Transverse colon (tissue), 4 donors: ENCODE data around the gene TULP4. TPM values are rescaled to one million over a fixed set of nuclear protein-coding genes. Genes with fewer than 3 reads are reported as not detected.
"Not testable (repeated sequence)": the region's sequence is repeated elsewhere in the genome, so short reads cannot be mapped to it uniquely, and the experiment has no call there.

Experiments used
- DNase-seq: peaks from one replicate; pipeline ENCODE4 v3.0.0-alpha.2; 2019
- H3K27ac ChIP-seq, 4 donors: fragments of 200-600 bp; sonication (generic); 2 replicates each; pipeline ENCODE4 v1.5.1; 2016 to 2018; ENCODE audit warnings: inconsistent platforms in 4 of 4
- H3K27me3 ChIP-seq: fragments of 200-600 bp; sonication (generic); 2 replicates; pipeline ENCODE4 v1.5.1; 2017; ENCODE audit warnings: inconsistent platforms
- H3K36me3 ChIP-seq, 4 donors: fragments of 200-600 bp; sonication (generic); 2 replicates each; pipeline ENCODE4 v1.5.1; 2017 to 2019; ENCODE audit warnings: inconsistent platforms in 4 of 4
- H3K4me1 ChIP-seq, 4 donors: fragments of 200-600 bp; sonication (generic); 2 replicates each; pipeline ENCODE4 v1.5.1; 2017 to 2020; ENCODE audit warnings: inconsistent platforms in 4 of 4
- H3K4me3 ChIP-seq, 4 donors: fragments of 200-600 bp; sonication (generic); 1 replicate in 1 of 4; 2 replicates in 3 of 4; pipeline versions ENCODE4 v1.5.1 to v1.6.1; 2017 to 2019; ENCODE audit warnings: inconsistent platforms in 4 of 4
- H3K9me3 ChIP-seq, 2 donors: fragments of 200-600 bp; sonication (generic); 2 replicates each; pipeline ENCODE4 v1.5.1; 2017 to 2019; ENCODE audit warnings: inconsistent platforms in 2 of 2
- EP300 ChIP-seq: sonication (generic); formaldehyde crosslinking; IDR thresholded peaks from one replicate; pipeline ENCODE4 v1.6.1; 2017; ENCODE audit warnings: antibody characterized with exemption, low read depth
- POLR2A ChIP-seq: fragments of 450-650 bp; IDR thresholded peaks from one replicate; pipeline ENCODE4 v1.6.1; 2016; ENCODE audit warnings: antibody characterized with exemption, mild to moderate bottlenecking, moderate library complexity
- POLR2AphosphoS5 ChIP-seq, 3 donors: sonication (generic); formaldehyde crosslinking; IDR thresholded peaks; one replicate each; pipeline ENCODE4 v1.6.1; 2016; ENCODE audit warnings: antibody characterized with exemption in 3 of 3
- WGBS, 2 donors: methylation state at CpG; one replicate each; pipeline ENCODE4 v1.1.5; 2018; ENCODE audit warnings: low coverage in 1 of 2; 5-methylcytosine and 5-hydroxymethylcytosine counted together
- in situ Hi-C, 4 donors: fragments of 200-750 bp; cut with MboI; loops; one replicate each; pipeline versions ENCODE4 v1.15.0 to v1.15.1; 2017; ENCODE audit warnings: low sequenced_read_pairs in 3 of 4, low pct_ligation_motif_present in 1 of 4, low pct_unique_long_range_greater_than_20kb in 1 of 4
- intact Hi-C: fragments of 100-400 bp; cut with DNase I; formaldehyde crosslinking; loops from one replicate; pipeline ENCODE4 v1.15.1; 2023; ENCODE audit warnings: low total_unique reads
- total RNA-seq, 4 donors: library from RNA; depleted of rRNA; stranded (reverse); fragments of >200 nt; gene quantifications; one replicate each; pipeline ENCODE4 v1.1.0, GENCODE V29; 2016
- TF ChIP-seq, protein P1 (sequence below), 5 experiments: fragments of 200-600 bp in 3 of 5; fragments of 450-650 bp in 2 of 5; sonication (generic) in 3 of 5; IDR thresholded peaks; 1 replicate in 2 of 5; 2 replicates in 3 of 5; pipeline ENCODE4 v1.5.1; 2016 to 2017; ENCODE audit warnings: antibody characterized with exemption in 5 of 5, inconsistent platforms in 3 of 5, mild to moderate bottlenecking in 2 of 5, moderate library complexity in 1 of 5

Gene TULP4
- total RNA-seq, 4 donors from 2014 or later: 53.9 to 138 (median 95.1) TPM

DNA sequence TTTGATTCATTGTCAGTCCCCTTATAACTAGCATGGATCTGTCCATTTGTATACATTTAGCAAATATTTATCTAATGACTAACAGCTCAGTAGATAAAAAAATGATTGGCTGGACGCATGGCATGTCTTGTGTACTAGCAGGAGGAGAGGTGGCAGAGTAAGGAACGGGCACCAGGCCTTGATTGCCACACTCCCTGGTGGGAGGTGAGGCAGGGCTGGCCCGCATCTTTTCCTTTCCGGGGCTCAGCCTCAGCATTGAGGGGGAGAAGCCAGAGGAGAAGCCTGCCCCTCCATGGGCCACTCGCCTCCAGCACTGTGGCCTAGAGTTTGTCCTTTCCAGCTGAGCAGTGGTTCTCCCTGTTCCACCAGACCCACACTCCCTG is 162.7 kb downstream of the TULP4 start:
- 52% methylated on average over 5 of the region's 5 CpGs; no CpG with 5 or more reads in 1 of the 2 donors for WGBS, 2 donors
- TF ChIP-seq POLR2A (no peak), EP300 (no peak), POLR2AphosphoS5 (IDR thresholded peaks at IDR 0.05) (no peak)
- TF ChIP-seq, protein P1, sequence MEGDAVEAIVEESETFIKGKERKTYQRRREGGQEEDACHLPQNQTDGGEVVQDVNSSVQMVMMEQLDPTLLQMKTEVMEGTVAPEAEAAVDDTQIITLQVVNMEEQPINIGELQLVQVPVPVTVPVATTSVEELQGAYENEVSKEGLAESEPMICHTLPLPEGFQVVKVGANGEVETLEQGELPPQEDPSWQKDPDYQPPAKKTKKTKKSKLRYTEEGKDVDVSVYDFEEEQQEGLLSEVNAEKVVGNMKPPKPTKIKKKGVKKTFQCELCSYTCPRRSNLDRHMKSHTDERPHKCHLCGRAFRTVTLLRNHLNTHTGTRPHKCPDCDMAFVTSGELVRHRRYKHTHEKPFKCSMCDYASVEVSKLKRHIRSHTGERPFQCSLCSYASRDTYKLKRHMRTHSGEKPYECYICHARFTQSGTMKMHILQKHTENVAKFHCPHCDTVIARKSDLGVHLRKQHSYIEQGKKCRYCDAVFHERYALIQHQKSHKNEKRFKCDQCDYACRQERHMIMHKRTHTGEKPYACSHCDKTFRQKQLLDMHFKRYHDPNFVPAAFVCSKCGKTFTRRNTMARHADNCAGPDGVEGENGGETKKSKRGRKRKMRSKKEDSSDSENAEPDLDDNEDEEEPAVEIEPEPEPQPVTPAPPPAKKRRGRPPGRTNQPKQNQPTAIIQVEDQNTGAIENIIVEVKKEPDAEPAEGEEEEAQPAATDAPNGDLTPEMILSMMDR (IDR thresholded peaks at IDR 0.05): no peak
- no peak overlapping the region for H3K4me3 ChIP-seq
- peaks cover 0 to 29% (median 14%) of the 10 kb centered on the region in 4 donors for H3K4me1 ChIP-seq
- peak overlapping the region in 1 of 4 donors; percentile 5 for H3K27ac ChIP-seq
- no peak for DNase-seq
- H3K27me3 ChIP-seq: no peaks in the 10 kb centered on the region
- intact Hi-C loops (no loop called here), in situ Hi-C loops (loop anchor here in 1 of 4 donors (25.0 kb wide), 1 partner anchor 263 kb away; no protein-coding TSS in a partner anchor)
- H3K9me3 ChIP-seq: no peaks in the 10 kb centered on the region
- H3K36me3 ChIP-seq: peaks cover 0 to 3% (median 0%) of the 10 kb centered on the region in 4 donors

DNA sequence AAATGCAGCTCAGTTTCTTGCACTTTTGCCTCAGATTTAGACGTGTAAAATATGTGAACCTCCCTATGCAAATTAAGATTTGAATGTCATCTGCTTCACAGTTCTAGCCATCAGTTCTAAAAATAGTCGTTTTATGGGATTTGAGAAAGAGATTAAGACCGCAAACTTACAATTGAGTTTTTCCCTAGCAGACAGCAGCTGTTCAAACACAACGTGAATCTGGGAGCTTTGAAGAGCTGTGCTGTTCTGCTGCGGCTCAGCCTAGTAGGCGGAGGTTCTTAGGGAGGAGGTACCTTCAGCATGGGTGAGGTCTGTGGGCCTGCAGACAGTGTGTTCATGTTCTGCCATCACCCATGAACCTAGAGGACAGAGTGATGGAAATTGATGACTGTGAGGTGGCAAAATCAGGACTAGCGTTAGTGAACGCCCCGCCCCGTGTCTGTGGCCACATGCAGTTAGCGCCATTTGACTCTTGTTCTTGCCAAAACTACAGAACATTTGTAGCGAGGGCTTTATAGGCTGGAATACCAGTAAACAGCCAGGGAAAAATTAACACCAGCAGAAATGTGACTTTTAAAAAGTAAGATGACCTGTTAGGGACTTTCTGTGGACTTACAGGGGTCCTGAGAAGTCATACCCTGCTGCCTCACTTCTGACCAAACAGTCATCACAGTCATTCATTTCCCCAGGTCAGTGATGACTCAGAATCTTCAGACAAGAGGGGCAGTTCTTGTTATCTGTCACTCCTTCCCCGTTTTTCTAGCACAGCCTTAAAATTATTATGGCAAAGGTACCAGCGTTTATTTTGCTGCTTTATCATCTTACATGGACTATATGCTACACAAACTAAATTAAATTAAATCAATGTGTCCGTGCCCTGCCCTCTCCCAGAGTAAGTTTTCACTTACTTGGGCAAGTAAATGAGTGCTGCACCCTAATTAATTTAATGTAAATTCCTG is 163.4 kb downstream of the TULP4 start:
- Histone ChIP-seq H3K27me3 (no peaks in the 10 kb centered on the region), H3K27ac (peak overlapping the region in 1 of 4 donors; percentile 5), H3K4me3 (no peak overlapping the region), H3K36me3 (peaks cover 0 to 9% (median under 1%) of the 10 kb centered on the region in 4 donors), H3K4me1 (peaks cover 0 to 29% (median 14%) of the 10 kb centered on the region in 4 donors), H3K9me3 (no peaks in the 10 kb centered on the region)
- WGBS, 2 donors: 41 to 45% methylated on average over 6 to 15 of the region's 15 CpGs
- no peak for TF ChIP-seq POLR2AphosphoS5 (IDR thresholded peaks at IDR 0.05)
- no peak for TF ChIP-seq EP300
- TF ChIP-seq, protein P1 (IDR thresholded peaks at IDR 0.05): no peak
- TF ChIP-seq POLR2A: no peak
- peak; percentile 26 for DNase-seq
- in situ Hi-C loops (loop anchor here in 1 of 4 donors (25.0 kb wide), 1 partner anchor 263 kb away; no protein-coding TSS in a partner anchor), intact Hi-C loops (no loop called here)

DNA sequence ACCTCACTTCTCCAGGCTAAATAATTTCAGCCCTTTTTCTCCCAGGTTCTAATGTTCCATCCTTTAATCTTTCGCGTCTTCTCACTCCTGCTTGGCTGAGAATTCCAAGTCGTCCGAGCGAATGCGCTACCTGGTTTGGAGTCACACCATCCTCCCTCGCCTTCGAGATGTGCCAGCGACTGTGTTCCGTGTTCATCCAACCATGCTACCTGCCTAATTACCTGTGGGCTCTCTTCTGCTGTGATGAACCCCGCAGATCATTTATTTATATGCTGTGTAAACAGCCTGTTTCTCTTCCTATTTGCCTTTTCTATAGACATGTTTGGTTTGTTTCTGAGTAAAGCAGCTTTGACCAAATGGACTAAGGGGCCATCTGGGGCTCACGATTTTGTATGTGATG is 164.1 kb downstream of the TULP4 start:
- no peaks in the 10 kb centered on the region for H3K9me3 ChIP-seq
- no peak overlapping the region for H3K4me3 ChIP-seq
- in situ Hi-C loops (loop anchor here in 1 of 4 donors (25.0 kb wide), 1 partner anchor 264 kb away; no protein-coding TSS in a partner anchor), intact Hi-C loops (no loop called here)
- H3K36me3 ChIP-seq: peaks cover 0 to 9% (median 4%) of the 10 kb centered on the region in 4 donors
- TF ChIP-seq, protein P1 (IDR thresholded peaks at IDR 0.05): no peak
- TF ChIP-seq POLR2AphosphoS5 (IDR thresholded peaks at IDR 0.05) (no peak), POLR2A (no peak), EP300 (no peak)
- 85 to 90% methylated on average over 9 to 12 of the region's 12 CpGs for WGBS, 2 donors
- DNase-seq: no peak
- H3K27ac ChIP-seq: no peak overlapping the region
- peaks cover 0 to 29% (median 14%) of the 10 kb centered on the region in 4 donors for H3K4me1 ChIP-seq
- no peaks in the 10 kb centered on the region for H3K27me3 ChIP-seq

DNA sequence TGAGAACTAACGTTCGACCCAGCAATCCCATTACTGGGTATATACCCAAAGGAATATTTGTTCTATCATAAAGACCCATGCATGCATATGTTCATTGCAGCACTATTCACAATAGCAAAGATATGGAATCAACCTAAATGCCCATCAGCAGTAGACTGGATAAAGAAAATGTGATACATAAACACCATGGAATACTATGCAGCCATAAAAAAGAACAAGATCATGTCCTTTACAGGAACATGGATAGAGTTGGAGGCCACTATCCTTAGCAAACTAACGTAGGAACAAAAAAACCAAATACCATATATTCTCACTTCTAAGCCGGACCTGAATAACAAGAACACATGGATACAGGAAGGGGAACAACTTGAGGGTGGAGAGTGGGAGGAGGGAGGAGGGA is 165.5 kb downstream of the TULP4 start:
- WGBS, 2 donors: 94 to 100% methylated on average over 4 of the region's 4 CpGs

More for the DNA sequence above, 165.5 kb downstream of the TULP4 start:
- H3K4me3 ChIP-seq, H3K27me3 ChIP-seq, intact Hi-C loops, H3K27ac ChIP-seq, DNase-seq, H3K9me3 ChIP-seq: not testable (repeated sequence)
- H3K4me1 ChIP-seq: peaks cover 0 to 19% (median 10%) of the 10 kb centered on the region in 4 donors
- H3K36me3 ChIP-seq: peaks cover 0 to 11% (median 5%) of the 10 kb centered on the region in 4 donors
- in situ Hi-C loops: loop anchor here in 1 of 4 donors (25.0 kb wide), 1 partner anchor 265 kb away; no protein-coding TSS in a partner anchor
